HG03460 (cell line): ENCODE data around the gene RHCG.

Source experiments
- ATAC-seq: cut with Tn5 transposase; IDR thresholded peaks from one replicate; pipeline ENCODE4 v1.9.1; 2021; ENCODE audit not compliant: unreplicated experiment

Gene RHCG

DNA sequence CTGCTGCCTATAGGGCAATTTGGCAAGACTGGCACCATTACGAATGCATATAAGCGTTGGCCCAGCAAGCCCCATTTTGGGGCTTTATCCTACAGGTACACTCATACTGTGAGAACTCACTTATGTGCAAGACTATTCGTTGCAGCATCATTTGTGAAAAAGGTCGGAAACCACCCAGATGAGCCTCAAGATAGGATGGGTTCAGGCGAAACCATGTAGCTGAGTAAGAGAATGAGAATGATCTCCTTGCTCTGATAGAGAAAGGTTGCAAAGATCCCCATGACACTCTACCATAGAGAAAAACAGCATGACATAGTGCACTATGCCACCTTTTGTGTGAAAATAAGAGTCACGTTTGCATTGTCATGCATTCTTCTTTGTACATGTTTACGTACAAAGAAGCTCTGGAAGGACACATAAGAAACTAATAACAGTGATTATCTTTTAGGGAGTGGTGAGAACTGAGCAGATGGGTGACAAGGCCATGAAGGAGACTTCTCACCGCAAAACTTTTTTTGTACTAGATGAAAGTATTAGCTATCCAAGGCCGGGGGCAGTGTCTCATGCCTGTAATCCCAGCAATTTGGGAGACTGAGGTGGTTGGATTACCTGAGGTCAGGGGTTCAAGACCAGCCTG is 50.0 kb downstream of the RHCG start:
- no peak for ATAC-seq

- no peak for ATAC-seq
These were observed 50.9 kb downstream of the RHCG start for GRCh38 chr15:89445518-89445917.

DNA sequence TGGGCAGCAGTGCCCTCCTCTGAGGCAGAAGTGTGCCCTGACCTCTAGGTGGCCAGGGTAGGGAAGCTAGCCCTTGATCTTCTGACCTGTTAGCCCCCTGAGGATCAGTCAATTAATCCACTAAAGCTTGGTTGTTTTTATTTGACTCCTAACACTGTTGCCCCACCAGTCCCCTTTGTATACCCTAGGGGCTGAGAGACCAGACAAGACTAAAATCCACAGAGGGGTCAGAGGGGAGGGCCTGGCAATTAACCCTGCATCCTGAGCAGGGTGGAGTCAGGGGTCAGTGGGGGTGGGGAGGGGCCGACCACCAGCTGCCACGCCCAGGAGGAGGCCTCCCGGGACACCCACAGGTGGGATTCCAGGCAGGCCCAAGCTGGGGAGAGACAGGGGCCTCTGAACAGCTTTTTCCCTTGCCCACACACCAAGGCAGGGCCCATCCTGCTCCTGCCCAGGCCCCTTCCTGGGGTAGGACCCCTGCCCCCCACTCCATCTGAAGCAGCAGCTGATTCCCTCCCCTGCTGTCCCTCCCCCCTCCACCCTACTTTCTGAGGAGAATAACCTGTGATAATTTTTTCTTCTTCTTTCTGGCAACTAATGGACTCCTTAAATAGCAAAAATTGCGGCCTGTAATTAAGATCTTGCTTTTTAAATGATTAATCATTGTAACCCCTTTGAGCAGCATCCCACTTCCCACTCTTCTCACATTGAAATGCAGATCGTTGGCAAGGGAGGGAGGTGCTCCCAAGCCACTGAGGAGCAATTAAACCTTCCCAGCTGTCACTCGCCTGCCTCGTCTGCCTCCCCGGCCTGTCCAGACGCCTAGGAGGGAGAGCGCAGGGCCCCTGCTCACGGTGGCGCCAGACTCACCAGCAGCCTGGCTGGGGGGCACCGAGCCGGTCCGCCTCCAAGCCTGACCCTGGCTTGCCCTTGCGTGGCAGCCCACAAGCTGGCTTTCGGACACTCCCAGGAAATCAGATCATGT is 51.9 kb downstream of the RHCG start:
- ATAC-seq: no peak

DNA sequence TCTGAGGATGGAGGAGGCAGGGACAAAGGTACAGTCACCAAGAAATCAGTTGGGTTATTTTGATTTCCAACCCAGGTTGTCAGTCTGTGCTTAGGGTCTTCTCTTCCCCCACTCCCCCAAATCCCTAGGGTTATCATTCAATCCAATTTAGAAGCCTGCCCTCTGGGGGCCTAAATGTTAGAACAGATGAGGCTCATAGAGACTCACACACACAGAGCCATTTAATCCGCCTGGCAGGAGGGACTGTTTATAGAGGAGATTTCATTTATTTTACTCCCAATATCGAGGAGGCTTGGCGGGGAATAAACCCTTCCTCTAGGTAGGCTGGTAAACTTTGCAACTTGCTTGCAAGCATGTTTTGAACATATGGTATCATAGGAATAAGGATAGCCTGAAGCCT is 52.8 kb downstream of the RHCG start:
- ATAC-seq: no peak

DNA sequence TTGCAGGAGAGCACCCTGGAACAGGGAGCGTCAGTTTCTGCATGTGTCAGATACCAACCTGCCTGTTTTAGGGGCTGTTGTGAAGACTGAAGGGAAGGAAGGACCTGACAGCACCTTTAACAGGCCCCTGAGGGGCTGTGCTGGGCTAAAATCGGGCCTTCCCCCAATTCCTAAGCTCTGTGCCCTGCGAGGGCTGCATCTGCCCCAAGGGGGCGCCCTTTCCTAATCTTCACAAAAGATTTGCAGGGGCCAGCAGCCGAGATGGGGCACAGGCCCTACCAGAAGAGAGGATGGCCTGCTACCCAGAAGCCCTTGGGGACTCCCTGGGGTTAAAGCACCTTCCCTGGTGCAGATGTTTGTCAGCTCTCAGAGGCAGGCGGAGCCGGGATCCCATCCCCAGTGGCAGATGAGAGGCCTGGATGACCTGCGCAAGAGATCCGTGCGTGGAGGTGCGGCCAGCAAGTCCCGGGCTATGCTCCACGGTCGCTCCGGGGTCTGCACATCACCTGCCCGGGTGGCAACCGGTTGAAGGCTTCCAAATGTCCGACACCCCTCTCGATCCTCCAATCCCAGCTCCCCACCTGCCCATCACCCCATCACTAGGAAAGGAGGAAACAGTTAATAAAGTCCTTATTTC is 53.6 kb downstream of the RHCG start:
- no peak for ATAC-seq

DNA sequence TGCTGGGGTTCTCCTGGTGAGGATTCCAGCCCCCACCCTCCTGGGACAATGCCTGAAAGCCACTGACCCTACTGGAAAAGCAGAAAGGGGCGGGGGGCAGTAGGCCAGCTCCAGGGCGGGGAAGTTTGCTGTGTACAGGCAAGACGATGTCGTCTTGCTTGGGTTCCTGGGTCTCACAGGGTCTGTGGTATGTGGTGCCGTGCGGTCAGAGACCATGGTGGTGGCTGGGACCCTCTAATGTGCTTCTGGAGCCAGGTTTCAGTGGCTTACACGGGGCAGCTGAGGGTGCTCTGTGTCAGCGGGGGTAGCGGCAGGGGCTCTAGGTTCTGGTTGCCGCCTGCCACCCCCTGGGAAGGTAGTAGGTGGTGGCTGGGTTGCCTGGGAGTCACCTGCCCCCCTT is 54.2 kb downstream of the RHCG start:
- no peak for ATAC-seq

DNA sequence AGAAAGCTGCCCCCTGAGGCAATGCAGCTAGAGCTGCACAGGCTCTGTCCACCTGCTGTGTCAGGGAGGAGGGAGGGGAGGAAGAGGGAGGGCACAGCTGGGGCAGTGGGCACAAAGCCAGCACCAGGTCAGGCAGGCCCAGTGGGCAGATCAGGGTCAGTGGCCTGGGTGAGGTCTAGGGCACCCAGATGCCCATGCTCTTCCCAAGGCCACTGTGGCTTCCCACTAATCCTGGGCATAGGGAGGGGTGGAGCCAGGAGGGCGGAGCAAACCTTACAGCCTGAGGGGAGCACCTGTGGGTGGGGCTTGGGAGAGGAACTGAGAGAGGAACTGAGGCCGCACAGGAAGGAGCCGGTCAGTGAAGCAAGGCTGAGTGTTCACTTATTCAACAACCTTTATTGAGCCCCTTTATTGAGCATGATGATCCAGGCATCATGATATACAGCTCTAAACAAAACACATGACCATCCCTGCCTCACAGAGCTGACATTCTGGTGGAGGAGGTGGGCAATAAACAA is 55.0 kb downstream of the RHCG start:
- ATAC-seq: peak; percentile 98

- no peak for ATAC-seq
These were observed 56.6 kb downstream of the RHCG start for GRCh38 chr15:89439764-89440163.

- ATAC-seq: no peak
These were observed 59.6 kb downstream of the RHCG start for GRCh38 chr15:89436560-89437311.

GRCh38 chr15:89435362-89435761 is 61.0 kb downstream of the RHCG start:
- no peak for ATAC-seq

GRCh38 chr15:89433686-89434085 is 62.7 kb downstream of the RHCG start:
- no peak for ATAC-seq

DNA sequence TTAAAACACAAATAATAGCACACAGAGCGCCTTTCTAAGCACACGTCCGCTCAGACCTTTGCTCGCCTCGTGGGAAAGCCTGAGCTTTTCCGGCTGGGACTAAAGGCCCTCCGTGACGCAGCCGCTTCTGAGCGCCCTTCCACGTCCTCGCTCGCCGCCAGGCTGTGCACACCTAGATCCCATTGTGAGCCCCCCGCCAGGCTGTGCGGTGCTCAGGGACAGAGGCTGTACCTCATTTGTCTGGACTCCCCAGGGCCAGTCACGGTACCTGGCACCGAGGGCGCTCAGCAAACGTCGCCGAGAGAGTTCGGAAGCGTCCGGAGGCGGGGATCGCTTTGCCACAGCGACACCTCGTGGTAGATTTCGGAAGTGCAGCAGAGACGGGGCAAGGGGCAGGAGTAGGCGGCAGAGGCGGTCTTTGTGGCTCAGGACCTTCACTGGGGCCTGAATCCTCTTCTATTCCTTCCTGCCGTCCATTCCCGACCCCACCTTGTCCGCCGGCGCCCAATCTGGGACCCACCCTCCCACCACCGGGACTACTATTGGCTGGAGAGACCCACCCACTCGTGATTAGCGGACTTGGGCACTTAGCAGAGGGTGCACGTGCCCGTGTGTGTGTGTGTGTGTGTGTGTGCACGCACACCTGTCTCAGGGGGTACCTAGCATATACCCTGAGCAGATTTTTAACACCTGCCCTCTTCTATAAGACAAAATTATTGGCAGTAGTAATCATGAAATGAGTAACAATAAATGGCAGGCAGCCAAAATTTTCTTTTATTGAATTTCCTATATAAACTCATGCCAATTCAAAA is 65.6 kb downstream of the RHCG start:
- ATAC-seq: peak; percentile 96

DNA sequence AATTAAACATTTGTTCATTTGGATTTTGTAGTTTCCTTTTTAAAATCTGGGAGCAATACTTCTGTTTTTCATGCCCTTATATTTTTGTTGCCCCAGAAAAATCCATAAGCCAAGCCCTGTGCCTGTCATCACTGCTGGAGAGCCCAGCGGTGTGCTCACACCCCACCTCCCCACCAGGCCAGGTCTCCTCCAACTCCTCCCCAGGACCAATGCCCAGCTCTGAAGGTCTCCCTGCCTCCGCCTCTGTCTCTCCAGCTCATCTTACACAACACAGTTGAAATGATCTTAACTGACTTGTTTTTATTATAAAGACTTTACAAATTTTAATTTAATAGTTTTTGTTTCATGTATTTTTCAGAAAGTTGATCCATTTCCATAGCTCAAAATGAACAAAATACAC is 66.4 kb downstream of the RHCG start:
- no peak for ATAC-seq

DNA sequence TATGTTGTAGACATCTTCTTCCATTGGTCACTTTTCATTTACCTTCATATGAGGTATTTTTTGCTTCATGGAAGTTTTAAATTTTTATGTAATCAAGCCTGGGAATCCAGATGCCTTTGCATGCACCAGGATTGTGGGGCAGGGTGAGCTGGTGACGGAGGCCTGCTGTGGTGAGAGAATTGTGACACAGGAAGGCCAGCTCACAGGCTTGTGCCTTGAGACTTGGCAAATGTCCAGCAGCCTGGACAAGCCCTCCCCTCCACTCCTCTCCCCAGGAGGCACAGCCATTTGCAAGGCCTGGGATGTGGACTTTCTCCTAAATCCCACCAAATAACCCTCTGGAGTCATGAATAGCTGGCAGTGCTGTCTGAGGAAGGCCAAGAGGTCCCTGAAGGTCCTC is 67.4 kb downstream of the RHCG start:
- no peak for ATAC-seq

GRCh38 chr15:89428246-89428645 is 68.1 kb downstream of the RHCG start:
- ATAC-seq: no peak

DNA sequence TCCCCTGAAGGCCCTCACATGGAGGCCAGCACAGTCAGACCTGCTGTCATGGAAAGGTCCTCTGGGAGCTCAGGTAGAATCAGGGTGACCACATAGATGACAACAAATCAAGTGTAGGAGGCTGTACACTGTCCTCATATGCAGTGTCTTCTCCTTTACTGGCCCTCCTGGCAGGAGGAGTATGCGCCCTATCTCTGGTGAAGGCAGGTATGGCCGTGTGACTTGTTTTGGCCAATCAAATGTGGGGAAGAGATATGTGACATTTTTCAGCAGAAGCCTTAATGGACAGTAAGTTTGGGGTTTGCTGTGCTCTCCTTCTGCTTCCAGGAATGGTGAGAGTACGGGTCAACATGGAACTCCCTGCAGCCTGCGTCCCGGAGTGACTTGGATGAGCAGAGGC is 69.9 kb downstream of the RHCG start:
- ATAC-seq: no peak

DNA sequence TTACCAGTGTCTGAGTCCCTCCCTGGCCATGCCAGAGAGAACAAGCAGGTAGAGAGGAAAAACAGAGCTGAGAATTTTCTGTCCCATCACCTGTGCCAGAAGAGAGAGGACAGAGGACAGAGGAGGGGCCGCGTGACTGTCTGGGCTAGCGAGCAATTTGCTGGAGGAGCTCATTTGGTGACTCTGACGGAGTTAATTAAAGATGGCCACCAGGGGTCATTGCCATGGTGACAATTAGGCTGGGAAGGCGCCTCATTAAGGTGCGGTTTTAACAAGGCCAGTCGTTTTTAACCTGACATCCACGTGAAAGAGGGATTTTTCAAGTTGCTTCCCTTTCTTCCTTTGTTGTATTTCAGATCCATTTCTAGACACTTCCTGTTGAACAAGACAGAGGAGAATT is 72.4 kb downstream of the RHCG start:
- no peak for ATAC-seq
